Gastroesophageal sphincter (tissue), 3 donors: ENCODE measurements around the gene MEG3.

Experiments used
- CTCF ChIP-seq, 4 experiments: fragments of 200-600 bp in 2 of 4; fragments of 450-650 bp in 2 of 4; sonication (generic) in 1 of 4; IDR thresholded peaks; one replicate each; pipeline ENCODE4 v1.5.1; 2017 to 2019; ENCODE audit warnings: antibody characterized with exemption in 4 of 4, mild to moderate bottlenecking in 2 of 4, moderate library complexity in 2 of 4
- EP300 ChIP-seq: sonication (generic); formaldehyde crosslinking; IDR thresholded peaks from one replicate; pipeline ENCODE4 v1.6.1; 2017; ENCODE audit warnings: antibody characterized with exemption, mild to moderate bottlenecking
- POLR2A ChIP-seq, 2 donors: fragments of 450-650 bp; IDR thresholded peaks; one replicate each; pipeline ENCODE4 v1.6.1; 2017; ENCODE audit warnings: antibody characterized with exemption in 2 of 2, mild to moderate bottlenecking in 2 of 2, moderate library complexity in 1 of 2
- POLR2AphosphoS5 ChIP-seq: sonication (generic); formaldehyde crosslinking; IDR thresholded peaks from one replicate; pipeline ENCODE4 v1.6.1; 2017; ENCODE audit warnings: antibody characterized with exemption

GRCh38 chr14:100807496-100807895, 18.4 kb upstream of the MEG3 start:
- TF ChIP-seq CTCF (IDR thresholded peaks at IDR 0.05) (no peak), POLR2A (IDR thresholded peaks at IDR 0.05) (no peak), POLR2AphosphoS5 (no peak), EP300 (no peak)
